K562 (cell line): ENCODE results near the gene OSTF1. TPM values are rescaled to one million over a fixed set of nuclear protein-coding genes. Genes with fewer than 3 reads are reported as not detected.

Experiments used
- ATAC-seq: fragments of 200-7000 bp; cut with Tn5 transposase; 3 replicates; pipeline ENCODE4 v1.9.1; 2020; ENCODE audit warnings: moderate library complexity
- BruUV-seq: library from RNA; stranded (reverse); fragments of 400-500 nt; replicated peaks from 2 replicates; lab custom pipeline; 2021; lab: Mats Ljungman, UMichigan
- CTCF ChIA-PET: fragments of 300-600 bp; formaldehyde crosslinking; extraction: SDS; loops from one replicate; lab custom pipeline; 2021; ENCODE audit warnings: low intra/inter-chr PET ratio; lab: Yijun Ruan, JAX
- POLR2A ChIA-PET: fragments of 300-600, 350-650 bp; sonication (Branson Sonifier 250); formaldehyde crosslinking; extraction: SDS; loops from one replicate; lab custom pipeline; 2021; ENCODE audit warnings: antibody characterized with exemption, inconsistent platforms; lab: Yijun Ruan, JAX
- DNase-seq, 4 experiments: peaks; one replicate each; pipeline versions ENCODE4 v3.0.0 to v3.0.0-alpha.2; 2011 to 2018; ENCODE audit warnings: low spot score in 3 of 4, mixed read lengths in 3 of 4; ENCODE audit errors: extremely low read depth in 1 of 4
- FAIRE-seq: peaks from 2 replicates; lab custom pipeline; 2011; peaks lifted over from hg19 to GRCh38; lab: Jason Lieb, UNC
- H2AFZ ChIP-seq: 2 replicates; pipeline ENCODE4 v1.6.0; 2011; ENCODE audit warnings: low read depth, low read length, control low read depth, inconsistent platforms
- H3K27ac ChIP-seq: fragments of 200-600 bp; 3 replicates; pipeline ENCODE4 v1.8.0; 2011; ENCODE audit warnings: low read depth, mild to moderate bottlenecking, control low read depth, inconsistent platforms, low read length, moderate library complexity, mixed read lengths; ENCODE audit errors: extremely low read depth
- H3K27me3 ChIP-seq, 2 experiments: fragments of 300-600 bp in 1 of 2; 2 replicates in 1 of 2; 3 replicates in 1 of 2; pipeline versions ENCODE4 v1.6.0 to v1.8.0; 2011; ENCODE audit warnings: inconsistent platforms in 2 of 2, low read length in 2 of 2, mild to moderate bottlenecking in 1 of 2, mixed read lengths in 1 of 2, moderate library complexity in 1 of 2; ENCODE audit not compliant: control insufficient read depth in 2 of 2, insufficient read depth in 2 of 2
- H3K36me3 ChIP-seq: fragments of 300-600 bp; 3 replicates; pipeline ENCODE4 v1.8.0; 2011; ENCODE audit warnings: mild to moderate bottlenecking, low read length, inconsistent platforms; ENCODE audit not compliant: control insufficient read depth, insufficient read depth
- H3K4me1 ChIP-seq, 2 experiments: fragments of 200-600 bp in 1 of 2; replicated peaks in 1 of 2; 2 replicates in 1 of 2; 3 replicates in 1 of 2; pipeline versions ENCODE4 v1.5.1 to v1.8.0; 2011; ENCODE audit warnings: inconsistent platforms in 2 of 2, low read length in 2 of 2, mild to moderate bottlenecking in 1 of 2, mixed read lengths in 1 of 2, moderate library complexity in 1 of 2; ENCODE audit not compliant: control insufficient read depth in 2 of 2, insufficient read depth in 2 of 2
- H3K4me2 ChIP-seq: 2 replicates; pipeline ENCODE4 v1.6.1; 2011; ENCODE audit warnings: low read length, control low read depth, inconsistent platforms, mixed read lengths; ENCODE audit not compliant: insufficient read depth
- H3K4me3 ChIP-seq: fragments of 200-600 bp; sonication (generic), shearing (Covaris generic); 2 replicates; pipeline ENCODE4 v1.5.1; 2016; ENCODE audit warnings: control low read depth, inconsistent platforms
- H3K79me2 ChIP-seq: fragments of 200-600 bp; 3 replicates; pipeline ENCODE4 v1.8.0; 2011; ENCODE audit warnings: low read length, inconsistent platforms; ENCODE audit not compliant: control insufficient read depth, insufficient read depth
- H3K9ac ChIP-seq, 2 experiments: 2 replicates each; pipeline versions ENCODE4 v1.6.0 to v1.6.1; 2011; ENCODE audit warnings: low read depth in 2 of 2, low read length in 2 of 2, control low read depth in 1 of 2, inconsistent platforms in 1 of 2, mild to moderate bottlenecking in 1 of 2, mixed read lengths in 1 of 2; ENCODE audit not compliant: insufficient read depth in 1 of 2
- H3K9me1 ChIP-seq: one replicate; pipeline ENCODE4 v1.6.0; 2011; ENCODE audit warnings: inconsistent platforms, mild to moderate bottlenecking, low read length, moderate library complexity; ENCODE audit not compliant: control insufficient read depth, insufficient read depth
- H3K9me3 ChIP-seq: replicated peaks from 2 replicates; pipeline ENCODE4 v1.5.1; 2011; ENCODE audit warnings: low read depth, low read length, inconsistent platforms; ENCODE audit not compliant: control insufficient read depth, insufficient read depth
- H4K20me1 ChIP-seq: replicated peaks from 2 replicates; pipeline ENCODE4 v1.6.1; 2011; ENCODE audit warnings: low read length, inconsistent platforms, mixed read lengths; ENCODE audit not compliant: control insufficient read depth, insufficient read depth
- CBX2 ChIP-seq: fragments of 200-600 bp; sonication (generic); IDR thresholded peaks from one replicate; pipeline ENCODE4 v1.6.1; 2012; ENCODE audit warnings: mild to moderate bottlenecking, low read length, inconsistent platforms; ENCODE audit not compliant: insufficient read depth, poor library complexity, severe bottlenecking
- EP300 ChIP-seq: IDR thresholded peaks from 2 replicates; pipeline ENCODE4 v1.6.1; 2012; ENCODE audit warnings: low read length, improper control_type of control experiment
- ERF ChIP-seq: fragments of 450-650 bp; formaldehyde crosslinking; IDR thresholded peaks from 2 replicates; pipeline ENCODE4 v1.4.0; 2020; ENCODE audit warnings: mild to moderate bottlenecking, mixed read lengths
- NONO ChIP-seq, 2 experiments: fragments of 200-400 bp in 1 of 2; fragments of 450-650 bp in 1 of 2; formaldehyde crosslinking in 1 of 2; IDR thresholded peaks; 2 replicates each; pipeline ENCODE4 v1.6.1; 2017; ENCODE audit warnings: low read depth in 2 of 2, mild to moderate bottlenecking in 2 of 2, moderate library complexity in 2 of 2, low read length in 1 of 2
- RBM22 ChIP-seq: fragments of 200-400 bp; formaldehyde crosslinking; IDR thresholded peaks from 2 replicates; pipeline ENCODE4 v1.6.1; 2018; ENCODE audit warnings: low read length, low read depth; ENCODE audit not compliant: poor library complexity, severe bottlenecking
- TCF7 ChIP-seq: sonication (generic); IDR thresholded peaks from 2 replicates; pipeline ENCODE4 v1.6.1; 2016; ENCODE audit warnings: antibody characterized with exemption, borderline replicate concordance
- ZNF143 ChIP-seq: sonication (generic); formaldehyde crosslinking; IDR thresholded peaks from 2 replicates; pipeline ENCODE4 v1.9.0; 2022; ENCODE audit warnings: mild to moderate bottlenecking, missing genetic modification reagents
- ZNF699 ChIP-seq: fragments of 250-450 bp; sonication (Bioruptor Pico); IDR thresholded peaks from 2 replicates; pipeline ENCODE4 v1.8.0; 2021; ENCODE audit warnings: mild to moderate bottlenecking, moderate library complexity; ENCODE audit not compliant: insufficient replicate concordance
- ZSCAN32 ChIP-seq: fragments of 450-650 bp; formaldehyde crosslinking; IDR thresholded peaks from 2 replicates; pipeline ENCODE4 v1.4.0; 2020; ENCODE audit warnings: mild to moderate bottlenecking, moderate library complexity
- WGBS: fragments of 100-300 bp; shearing (Covaris generic); methylation state at CpG from one replicate; pipeline ENCODE4 v1.1.6; 2016; ENCODE audit warnings: low coverage, mixed read lengths; ENCODE audit not compliant: insufficient coverage; ENCODE audit errors: missing lambda C conversion rate; 5-methylcytosine and 5-hydroxymethylcytosine counted together
- in situ Hi-C: fragments of 300-500 bp; cut with MboI; formaldehyde crosslinking; loops from 4 replicates; pipeline ENCODE4 v1.15.0; 2018; ENCODE audit warnings: inconsistent platforms, mixed read lengths
- intact Hi-C: fragments of 100-400 bp; cut with micrococcal nuclease; formaldehyde crosslinking; loops from 2 replicates; pipeline ENCODE4 v1.14.2; 2022
- polyA plus RNA-seq, 8 experiments: library from polyadenylated mRNA; depleted of rRNA in 4 of 8; stranded (reverse) in 5 of 8; unstranded in 3 of 8; fragments of >200 nt; fragmentation: Nextera tagmentation in 2 of 8; fragmentation: Illumina TruSeq in 1 of 8; extraction: Ambion mirVana in 2 of 8; extraction: Trizol in 1 of 8; gene quantifications; 2 replicates each; pipeline versions ENCODE4 v1.2.1 to v1.2.3, GENCODE V29; 2011 to 2014; ENCODE audit warnings: inconsistent platforms in 1 of 8, missing spikeins in 1 of 8
- total RNA-seq, 7 experiments: library from RNA; depleted of rRNA in 6 of 7; stranded (reverse); fragments of >200 nt in 6 of 7; fragmentation: Illumina TruSeq in 2 of 7; extraction: Trizol in 2 of 7; gene quantifications; 2 replicates each; pipeline versions ENCODE4 v1.2.1 to v1.2.3, GENCODE V29; 2011 to 2021; ENCODE audit warnings: low replicate concordance in 1 of 7

OSTF1 gene
- total and polyA plus RNA-seq, 9 of the 15 experiments (the other 6 are each of a cell fraction or from before 2014, with no cell fraction given): 15.0 to 37.3 (median 23.0) TPM

GRCh38 chr9:75188756-75189155, 100.4 kb downstream of the OSTF1 start:
- Histone ChIP-seq H3K9ac (no peak overlapping the region), H3K36me3 (no peaks in the 10 kb centered on the region), H4K20me1 (no peaks in the 10 kb centered on the region), H2AFZ (no peak overlapping the region), H3K9me3 (no peaks in the 10 kb centered on the region), H3K4me1 (no peaks in the 10 kb centered on the region), H3K27ac (no peak overlapping the region), H3K27me3 (no peaks in the 10 kb centered on the region), H3K9me1 (no peaks in the 10 kb centered on the region), H3K4me3 (no peak overlapping the region), H3K79me2 (no peaks in the 10 kb centered on the region), H3K4me2 (no peak overlapping the region)
- in situ Hi-C loops: loop anchor here (25.0 kb wide), 1 partner anchor 401 kb away; no protein-coding TSS in a partner anchor
- CTCF ChIA-PET: no interaction called here
- DNase-seq (no peak), ATAC-seq (no peak), FAIRE-seq (no peak)
- intact Hi-C loops: loop anchor here (5.0 kb wide), 2 partner anchors 101 to 416 kb away; partner anchors contain the start of genes NMRK1 and OSTF1
- 0% methylated on average over 2 of the region's 2 CpGs for WGBS
- BruUV-seq: no TSS peak
- POLR2A ChIA-PET: no interaction called here
- TF ChIP-seq ERF (CRISPR knock-in tag) (no peak), CBX2 (no peak), TCF7 (no peak), ZSCAN32 (CRISPR knock-in tag) (no peak), ZNF699 (no peak), EP300 (no peak), ZNF143 (CRISPR knock-in tag) (no peak), RBM22 (no peak), NONO (IDR thresholded peaks at IDR 0.05; ENCODE audit: low read depth in 2 of 2, low read length in 1 of 2) (no peak)
